ENCODE data around the gene RBM10.

DNA sequence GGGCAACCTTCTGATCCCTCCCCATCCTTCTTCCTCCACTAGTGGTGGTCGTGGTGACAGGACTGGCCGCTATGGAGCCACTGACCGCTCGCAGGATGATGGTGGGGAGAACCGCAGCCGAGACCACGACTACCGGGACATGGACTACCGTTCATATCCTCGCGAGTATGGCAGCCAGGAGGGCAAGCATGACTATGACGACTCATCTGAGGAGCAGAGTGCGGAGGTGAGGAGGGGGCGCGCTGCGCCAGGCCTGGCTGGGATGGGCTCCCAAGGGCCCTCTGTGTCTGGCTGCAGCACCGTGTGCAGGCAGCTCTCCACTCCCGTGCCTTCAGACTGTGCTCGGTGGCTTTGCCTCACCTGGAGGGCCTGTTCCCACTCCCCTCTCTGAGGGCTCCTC, 24.3 kb downstream of the RBM10 start:
- TF ChIP-seq GATA2 (IDR thresholded peaks at IDR 0.05; ENCODE audit: low read depth, low read length) (no peak), GATA3 (IDR thresholded peaks at IDR 0.05; ENCODE audit: low read depth, low read length) (no peak)

Measured in SH-SY5Y (cell line).